Fibroblast of peridontal ligament (primary cell): ENCODE results near the gene STS.
"Not testable (repeated sequence)": the region's sequence is repeated elsewhere in the genome, so short reads cannot be mapped to it uniquely, and the experiment has no call there.

ENCODE experiments used
- DNase-seq: peaks from one replicate; pipeline ENCODE4 v3.0.0-alpha.2; 2010; ENCODE audit errors: extremely low read depth

Gene STS

GRCh38 chrX:7139202-7140081 lies 8.1 kb upstream of the STS start:
- DNase-seq, result peak; percentile 11

- DNase-seq, result no peak
Measured at GRCh38 chrX:7143076-7143475, 4.4 kb upstream of the STS start.

GRCh38 chrX:7143941-7144525 lies 3.5 kb upstream of the STS start:
- no peak for DNase-seq

GRCh38 chrX:7145454-7145853 lies 2.1 kb upstream of the STS start:
- peak; percentile 20 for DNase-seq

GRCh38 chrX:7146020-7146702 lies 1.4 kb upstream of the STS start:
- no peak for DNase-seq

- DNase-seq, result no peak
Measured at GRCh38 chrX:7146703-7147412, 654 bp upstream of the STS start.

- DNase-seq, result peak; percentile 68
Measured at GRCh38 chrX:7147978-7148854, 704 bp downstream of the STS start, which contains the start of gene PUDP. PUDP (minus strand) TSS chrX:7148153; CDS start chrX:7148113, 40 bp downstream.

- DNase-seq, result no peak
Measured at GRCh38 chrX:7149411-7149810, 1.9 kb downstream of the STS start.

- DNase-seq, result no peak
Measured at GRCh38 chrX:7153231-7153630, 5.7 kb downstream of the STS start.

GRCh38 chrX:7154041-7154597 lies 6.6 kb downstream of the STS start:
- DNase-seq, result no peak

- DNase-seq, result no peak
Measured at GRCh38 chrX:7155163-7155562, 7.7 kb downstream of the STS start.

- no peak for DNase-seq
Measured at GRCh38 chrX:7156879-7157278, 9.4 kb downstream of the STS start.

GRCh38 chrX:7158468-7158990 lies 11.0 kb downstream of the STS start:
- DNase-seq, result no peak

- DNase-seq, result no peak
Measured at GRCh38 chrX:7159149-7159861, 11.8 kb downstream of the STS start.

- DNase-seq, result peak; percentile 4
Measured at GRCh38 chrX:7163146-7163677, 15.7 kb downstream of the STS start.

GRCh38 chrX:7164174-7164573 lies 16.7 kb downstream of the STS start:
- peak; percentile 2 for DNase-seq

GRCh38 chrX:7168371-7168770 lies 20.9 kb downstream of the STS start:
- no peak for DNase-seq

- DNase-seq, result no peak
Measured at GRCh38 chrX:7169627-7170026, 22.1 kb downstream of the STS start.

- DNase-seq, result no peak
Measured at GRCh38 chrX:7170898-7171297, 23.4 kb downstream of the STS start.

- not testable (repeated sequence) for DNase-seq
Measured at GRCh38 chrX:7178859-7179258, 31.3 kb downstream of the STS start.
